ENCODE data around the gene BCL2L2. TPM values are rescaled to one million over a fixed set of nuclear protein-coding genes. Genes with fewer than 3 reads are reported as not detected.

Gene BCL2L2
- total RNA-seq, 4 donors from 2014 or later, result 36.7 to 57.8 (median 47.4) TPM

- H3K36me3 ChIP-seq, result peaks cover 5 to 45% (median 16%) of the 10 kb centered on the region in 3 donors
- peak overlapping the region in 3 of 4 donors; percentile 13 to 39 (median 33) for H3K27ac ChIP-seq
- TF ChIP-seq POLR2A (IDR thresholded peaks at IDR 0.05) (no peak), CTCF (IDR thresholded peaks at IDR 0.05) (no peak)
- peaks cover 0 to 36% (median 0%) of the 10 kb centered on the region in 4 donors for H3K27me3 ChIP-seq
- no peak for DNase-seq
- no peaks in the 10 kb centered on the region for H3K9me3 ChIP-seq
- no peak overlapping the region for H3K4me3 ChIP-seq
- intact Hi-C loops (cut with DNase I), result no loop called here
- peaks cover 20 to 66% (median 23%) of the 10 kb centered on the region in 3 donors for H3K4me1 ChIP-seq
Measured at GRCh38 chr14:23361320-23361719, 54.7 kb downstream of the BCL2L2 start.

Small RNA genes within 50 kb of the gene (small RNA-seq; reads per million reads assigned to genes)
- 0 reads per million in 4 donors for gene RNU6-1046P

Other genes starting within 250 kb of the BCL2L2 start
- 1 to 10 TPM; 3.4 to 6.7 (median 4.8) TPM for gene CDH24, start 249.3 kb upstream of the BCL2L2 start, total RNA-seq
- gene ACIN1, start 211.7 kb upstream of the BCL2L2 start, total RNA-seq, result 100 to 1,000 TPM in 1 of 4 donors, 10 to 100 TPM in 3; 51.4 to 107 (median 83.0) TPM
- gene C14orf119, start 211.3 kb upstream of the BCL2L2 start, total RNA-seq, result 10 to 100 TPM; 17.5 to 42.0 (median 31.0) TPM
- under 1 TPM in 1 of 4 donors, not detected in 3; 0.38 TPM for gene CIROP, start 201.8 kb upstream of the BCL2L2 start, total RNA-seq
- gene CEBPE, start 187.6 kb upstream of the BCL2L2 start, total RNA-seq, result not detected
- gene SLC7A8, start 123.2 kb upstream of the BCL2L2 start, total RNA-seq, result 10 to 100 TPM; 22.2 to 58.0 (median 39.8) TPM
- gene RNF212B, start 68.9 kb upstream of the BCL2L2 start, total RNA-seq, result not detected
- 10 to 100 TPM in 1 of 4 donors, 1 to 10 TPM in 3; 7.9 to 10.6 (median 9.5) TPM for gene HOMEZ, start 20.7 kb upstream of the BCL2L2 start, total RNA-seq
- gene PPP1R3E, start 4.0 kb upstream of the BCL2L2 start, total RNA-seq, result 1 to 10 TPM; 1.7 to 7.1 (median 3.4) TPM
- 10 to 100 TPM; 28.2 to 63.8 (median 51.3) TPM for gene PABPN1, start 14.6 kb downstream of the BCL2L2 start, total RNA-seq
- 1 to 10 TPM in 3 of 4 donors, under 1 TPM in 1; 0.88 to 9.2 (median 3.3) TPM for gene SLC22A17, start 46.1 kb downstream of the BCL2L2 start, total RNA-seq
- 10 to 100 TPM; 17.8 to 34.4 (median 20.9) TPM for gene EFS, start 58.3 kb downstream of the BCL2L2 start, total RNA-seq
- gene IL25, start 66.0 kb downstream of the BCL2L2 start, total RNA-seq, result not detected
- gene CMTM5, start 70.2 kb downstream of the BCL2L2 start, total RNA-seq, result not detected
- not detected for gene MYH6, start 101.4 kb downstream of the BCL2L2 start, total RNA-seq
- gene MYH7, start 128.8 kb downstream of the BCL2L2 start, total RNA-seq, result not detected
- gene NGDN, start 162.9 kb downstream of the BCL2L2 start, total RNA-seq, result 10 to 100 TPM in 3 of 4 donors, 1 to 10 TPM in 1; 9.5 to 43.3 (median 35.3) TPM
- under 1 TPM; under 0.01 to 0.42 (median 0.20) TPM for gene ZFHX2, start 244.9 kb downstream of the BCL2L2 start, total RNA-seq
- gene THTPA, start 249.4 kb downstream of the BCL2L2 start, total RNA-seq, result 10 to 100 TPM in 3 of 4 donors, 1 to 10 TPM in 1; 8.1 to 15.1 (median 13.8) TPM

Data from esophagus squamous epithelium (tissue), 5 donors.